Endothelial cell of umbilical vein (primary cell): Measurements from ENCODE around the gene SGK2.

Source experiments
- EZH2 ChIP-seq: IDR thresholded peaks from 2 replicates; pipeline ENCODE4 v1.6.1; 2012; ENCODE audit warnings: borderline replicate concordance, low read depth, mild to moderate bottlenecking, moderate library complexity, low read length, inconsistent platforms; ENCODE audit not compliant: severe bottlenecking
- GATA2 ChIP-seq: IDR thresholded peaks from 2 replicates; pipeline ENCODE4 v1.7.0; 2011; ENCODE audit warnings: low read depth, mild to moderate bottlenecking, moderate library complexity, mixed read lengths, low read length; ENCODE audit not compliant: insufficient read length, insufficient read depth
- POLR2A ChIP-seq: IDR thresholded peaks from 2 replicates; pipeline ENCODE4 v1.6.1; 2012; ENCODE audit warnings: low read depth, mild to moderate bottlenecking, control low read depth, low read length
- POLR2AphosphoS5 ChIP-seq: IDR thresholded peaks from 2 replicates; pipeline ENCODE4 v1.6.1; 2012; ENCODE audit warnings: low read depth, mild to moderate bottlenecking, control low read depth, low read length, moderate library complexity; ENCODE audit not compliant: insufficient read depth
- TF ChIP-seq, protein P1 (sequence below), 2 donors: IDR thresholded peaks; 1 replicate in 1 of 2; 2 replicates in 1 of 2; pipeline ENCODE4 v1.5.1; 2011; ENCODE audit warnings: low read length in 2 of 2, mild to moderate bottlenecking in 2 of 2, moderate library complexity in 2 of 2, control low read depth in 1 of 2, inconsistent platforms in 1 of 2, low read depth in 1 of 2; ENCODE audit not compliant: insufficient read depth in 1 of 2; ENCODE audit errors: extremely low read depth in 1 of 2
- TF ChIP-seq, protein P2 (sequence below): IDR thresholded peaks from 2 replicates; pipeline ENCODE4 v1.6.1; 2011; ENCODE audit not compliant: insufficient read depth, insufficient read length

DNA sequence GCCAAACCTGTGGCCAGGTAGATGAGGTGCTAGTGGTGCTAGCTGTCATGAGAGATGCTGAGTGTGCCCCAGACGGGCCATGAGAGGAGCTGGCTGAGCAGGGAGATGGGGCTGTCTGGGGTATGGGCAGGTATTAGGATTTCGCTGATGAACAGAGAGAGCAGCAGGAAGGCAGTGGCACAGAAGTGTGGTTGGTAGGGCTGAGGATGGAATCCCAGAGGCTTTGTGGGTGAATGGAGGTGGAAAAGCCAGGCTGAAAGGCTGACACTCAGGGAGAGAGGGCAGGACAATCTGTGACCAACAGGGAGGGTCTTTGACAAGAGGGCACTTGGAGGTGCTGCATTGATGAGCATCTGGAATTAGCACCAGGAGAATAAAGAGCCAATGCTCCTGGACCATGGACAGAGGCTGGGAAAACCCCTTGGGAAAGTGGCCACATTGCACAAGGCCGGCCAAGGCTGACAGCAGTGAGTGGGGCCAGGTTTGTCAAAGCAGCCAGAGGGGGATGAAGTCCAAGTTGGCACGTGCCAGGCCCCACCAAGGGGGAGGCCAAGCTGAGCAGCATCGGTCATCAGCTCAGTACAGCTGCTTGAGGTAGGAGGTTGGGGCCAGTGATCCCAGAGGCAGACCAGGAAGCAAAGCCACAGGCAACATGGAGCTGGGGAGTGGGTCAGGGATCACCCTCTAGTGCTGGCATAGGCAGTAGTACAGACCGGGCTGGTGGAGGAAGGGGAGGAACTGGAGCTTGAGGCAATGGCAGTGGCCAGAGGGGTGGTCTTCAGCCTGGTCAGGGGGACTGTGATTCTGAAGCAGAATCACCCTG is 19.7 kb upstream of the SGK2 start:
- TF ChIP-seq, protein P1, sequence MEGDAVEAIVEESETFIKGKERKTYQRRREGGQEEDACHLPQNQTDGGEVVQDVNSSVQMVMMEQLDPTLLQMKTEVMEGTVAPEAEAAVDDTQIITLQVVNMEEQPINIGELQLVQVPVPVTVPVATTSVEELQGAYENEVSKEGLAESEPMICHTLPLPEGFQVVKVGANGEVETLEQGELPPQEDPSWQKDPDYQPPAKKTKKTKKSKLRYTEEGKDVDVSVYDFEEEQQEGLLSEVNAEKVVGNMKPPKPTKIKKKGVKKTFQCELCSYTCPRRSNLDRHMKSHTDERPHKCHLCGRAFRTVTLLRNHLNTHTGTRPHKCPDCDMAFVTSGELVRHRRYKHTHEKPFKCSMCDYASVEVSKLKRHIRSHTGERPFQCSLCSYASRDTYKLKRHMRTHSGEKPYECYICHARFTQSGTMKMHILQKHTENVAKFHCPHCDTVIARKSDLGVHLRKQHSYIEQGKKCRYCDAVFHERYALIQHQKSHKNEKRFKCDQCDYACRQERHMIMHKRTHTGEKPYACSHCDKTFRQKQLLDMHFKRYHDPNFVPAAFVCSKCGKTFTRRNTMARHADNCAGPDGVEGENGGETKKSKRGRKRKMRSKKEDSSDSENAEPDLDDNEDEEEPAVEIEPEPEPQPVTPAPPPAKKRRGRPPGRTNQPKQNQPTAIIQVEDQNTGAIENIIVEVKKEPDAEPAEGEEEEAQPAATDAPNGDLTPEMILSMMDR (IDR thresholded peaks at IDR 0.05; ENCODE audit: extremely low read depth in 1 of 2, insufficient read depth in 1 of 2, low read depth in 1 of 2, low read length in 2 of 2), result no peak
- TF ChIP-seq POLR2A (no peak), POLR2AphosphoS5 (no peak), EZH2 (no peak), GATA2 (no peak)
- TF ChIP-seq, protein P2, sequence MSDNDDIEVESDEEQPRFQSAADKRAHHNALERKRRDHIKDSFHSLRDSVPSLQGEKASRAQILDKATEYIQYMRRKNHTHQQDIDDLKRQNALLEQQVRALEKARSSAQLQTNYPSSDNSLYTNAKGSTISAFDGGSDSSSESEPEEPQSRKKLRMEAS, result no peak
